Measurements from ENCODE around the gene SPATA46. TPM values are rescaled to one million over a fixed set of nuclear protein-coding genes. Genes with fewer than 3 reads are reported as not detected.
A peak's percentile ranks its signal among the peaks of the same experiment; 100 is the strongest.

Gene SPATA46
- total RNA-seq, 2 donors from 2014 or later: not detected

GRCh38 chr1:162366671-162367070 is 10.0 kb downstream of the SPATA46 start:
- no peaks in the 10 kb centered on the region for H3K9me3 ChIP-seq (ENCODE audit: control insufficient read depth, low read length, poor library complexity, severe bottlenecking)
- Mint-ChIP-seq H3K36me3 (ENCODE audit: low read depth) (no peaks in the 10 kb centered on the region), H3K4me1 (peaks cover 2% of the 10 kb centered on the region), H3K27me3 (peaks cover 48% of the 10 kb centered on the region), H3K4me3 (peak overlapping the region; percentile 59), H3K27ac (no peak overlapping the region)
- ATAC-seq (no peak), DNase-seq (no peak)

DNA sequence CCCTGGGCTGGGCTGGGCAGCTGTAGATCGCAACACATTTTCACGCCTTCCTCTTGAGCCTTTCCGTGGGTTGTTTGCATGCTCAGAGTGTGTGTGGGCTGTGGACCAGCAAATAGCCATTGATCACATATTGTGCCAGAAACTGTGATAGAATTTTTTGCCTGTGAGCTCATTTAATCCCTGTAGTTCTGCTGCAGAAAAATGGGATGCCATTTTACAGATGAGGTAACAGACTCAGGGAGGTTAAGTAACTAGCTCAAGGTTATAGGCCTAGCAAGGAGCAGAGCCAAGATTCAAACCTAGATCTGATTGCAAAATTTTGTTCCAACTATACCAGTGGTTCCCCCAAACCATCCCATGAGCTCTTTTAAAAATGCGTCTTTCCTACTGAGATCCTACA is 10.5 kb downstream of the SPATA46 start:
- DNase-seq: no peak
- Mint-ChIP-seq H3K4me3 (no peak overlapping the region), H3K4me1 (peaks cover 2% of the 10 kb centered on the region), H3K36me3 (ENCODE audit: low read depth) (no peaks in the 10 kb centered on the region), H3K27me3 (peaks cover 48% of the 10 kb centered on the region), H3K27ac (no peak overlapping the region)
- no peaks in the 10 kb centered on the region for H3K9me3 ChIP-seq (ENCODE audit: control insufficient read depth, low read length, poor library complexity, severe bottlenecking)
- ATAC-seq: no peak

- H3K27ac Mint-ChIP-seq: no peak overlapping the region
- DNase-seq (no peak), ATAC-seq (no peak)
Measured at GRCh38 chr1:162365284-162366020, 11.2 kb downstream of the SPATA46 start.

GRCh38 chr1:162364498-162364897 is 12.2 kb downstream of the SPATA46 start:
- Mint-ChIP-seq H3K36me3 (ENCODE audit: low read depth) (no peaks in the 10 kb centered on the region), H3K27me3 (peaks cover 53% of the 10 kb centered on the region), H3K27ac (no peak overlapping the region), H3K4me1 (peaks cover 2% of the 10 kb centered on the region), H3K4me3 (no peak overlapping the region)
- ATAC-seq (no peak), DNase-seq (no peak)
- no peaks in the 10 kb centered on the region for H3K9me3 ChIP-seq (ENCODE audit: control insufficient read depth, low read length, poor library complexity, severe bottlenecking)

More at GRCh38 chr1:162365284-162366020, 11.2 kb downstream of the SPATA46 start:
- Mint-ChIP-seq H3K4me1 (peaks cover 2% of the 10 kb centered on the region), H3K27me3 (peaks cover 48% of the 10 kb centered on the region), H3K4me3 (no peak overlapping the region), H3K36me3 (ENCODE audit: low read depth) (no peaks in the 10 kb centered on the region)
- H3K9me3 ChIP-seq (ENCODE audit: control insufficient read depth, low read length, poor library complexity, severe bottlenecking): no peaks in the 10 kb centered on the region

GRCh38 chr1:162363823-162364222 is 12.8 kb downstream of the SPATA46 start:
- no peaks in the 10 kb centered on the region for H3K9me3 ChIP-seq (ENCODE audit: control insufficient read depth, low read length, poor library complexity, severe bottlenecking)
- no peak overlapping the region for H3K4me3 Mint-ChIP-seq
- DNase-seq (no peak), ATAC-seq (no peak)
- peaks cover 56% of the 10 kb centered on the region for H3K27me3 Mint-ChIP-seq
- H3K4me1 Mint-ChIP-seq: peaks cover 2% of the 10 kb centered on the region
- H3K27ac Mint-ChIP-seq: no peak overlapping the region
- no peaks in the 10 kb centered on the region for H3K36me3 Mint-ChIP-seq (ENCODE audit: low read depth)

- Mint-ChIP-seq H3K27me3 (peaks cover 56% of the 10 kb centered on the region), H3K4me1 (peaks cover 2% of the 10 kb centered on the region)
Measured at GRCh38 chr1:162361349-162361748, 15.3 kb downstream of the SPATA46 start.

GRCh38 chr1:162360874-162361260 is 15.8 kb downstream of the SPATA46 start:
- Mint-ChIP-seq H3K4me3 (no peak overlapping the region), H3K27ac (no peak overlapping the region), H3K27me3 (peaks cover 56% of the 10 kb centered on the region), H3K36me3 (ENCODE audit: low read depth) (peaks cover 2% of the 10 kb centered on the region), H3K4me1 (peaks cover 2% of the 10 kb centered on the region)
- H3K9me3 ChIP-seq (ENCODE audit: control insufficient read depth, low read length, poor library complexity, severe bottlenecking): no peaks in the 10 kb centered on the region
- DNase-seq (no peak), ATAC-seq (no peak)

More at GRCh38 chr1:162361349-162361748, 15.3 kb downstream of the SPATA46 start:
- peaks cover 2% of the 10 kb centered on the region for H3K36me3 Mint-ChIP-seq (ENCODE audit: low read depth)
- H3K27ac Mint-ChIP-seq: no peak overlapping the region
- H3K9me3 ChIP-seq (ENCODE audit: control insufficient read depth, low read length, poor library complexity, severe bottlenecking): no peaks in the 10 kb centered on the region
- DNase-seq (no peak), ATAC-seq (no peak)
- no peak overlapping the region for H3K4me3 Mint-ChIP-seq

- no peak for DNase-seq
- ATAC-seq: no peak
- H3K36me3 Mint-ChIP-seq (ENCODE audit: low read depth): peaks cover 2% of the 10 kb centered on the region
- no peak overlapping the region for H3K4me3 Mint-ChIP-seq
- H3K27ac Mint-ChIP-seq: no peak overlapping the region
- no peaks in the 10 kb centered on the region for H3K9me3 ChIP-seq (ENCODE audit: control insufficient read depth, low read length, poor library complexity, severe bottlenecking)
- peaks cover 2% of the 10 kb centered on the region for H3K4me1 Mint-ChIP-seq
- peaks cover 55% of the 10 kb centered on the region for H3K27me3 Mint-ChIP-seq
Measured at GRCh38 chr1:162360237-162360873, 16.3 kb downstream of the SPATA46 start.

- no peak for ATAC-seq
- DNase-seq: no peak
Measured at GRCh38 chr1:162359523-162360236, 17.0 kb downstream of the SPATA46 start.

GRCh38 chr1:162358928-162359327 is 17.7 kb downstream of the SPATA46 start:
- no peak for ATAC-seq
- Mint-ChIP-seq H3K4me3 (no peak overlapping the region), H3K4me1 (no peaks in the 10 kb centered on the region), H3K27me3 (peaks cover 54% of the 10 kb centered on the region), H3K36me3 (ENCODE audit: low read depth) (peaks cover 2% of the 10 kb centered on the region), H3K27ac (no peak overlapping the region)
- no peaks in the 10 kb centered on the region for H3K9me3 ChIP-seq (ENCODE audit: control insufficient read depth, low read length, poor library complexity, severe bottlenecking)
- no peak for DNase-seq

More at GRCh38 chr1:162359523-162360236, 17.0 kb downstream of the SPATA46 start:
- Mint-ChIP-seq H3K36me3 (ENCODE audit: low read depth) (peaks cover 2% of the 10 kb centered on the region), H3K4me3 (no peak overlapping the region), H3K27me3 (peaks cover 54% of the 10 kb centered on the region), H3K27ac (no peak overlapping the region), H3K4me1 (peaks cover under 1% of the 10 kb centered on the region)
- no peaks in the 10 kb centered on the region for H3K9me3 ChIP-seq (ENCODE audit: control insufficient read depth, low read length, poor library complexity, severe bottlenecking)

DNA sequence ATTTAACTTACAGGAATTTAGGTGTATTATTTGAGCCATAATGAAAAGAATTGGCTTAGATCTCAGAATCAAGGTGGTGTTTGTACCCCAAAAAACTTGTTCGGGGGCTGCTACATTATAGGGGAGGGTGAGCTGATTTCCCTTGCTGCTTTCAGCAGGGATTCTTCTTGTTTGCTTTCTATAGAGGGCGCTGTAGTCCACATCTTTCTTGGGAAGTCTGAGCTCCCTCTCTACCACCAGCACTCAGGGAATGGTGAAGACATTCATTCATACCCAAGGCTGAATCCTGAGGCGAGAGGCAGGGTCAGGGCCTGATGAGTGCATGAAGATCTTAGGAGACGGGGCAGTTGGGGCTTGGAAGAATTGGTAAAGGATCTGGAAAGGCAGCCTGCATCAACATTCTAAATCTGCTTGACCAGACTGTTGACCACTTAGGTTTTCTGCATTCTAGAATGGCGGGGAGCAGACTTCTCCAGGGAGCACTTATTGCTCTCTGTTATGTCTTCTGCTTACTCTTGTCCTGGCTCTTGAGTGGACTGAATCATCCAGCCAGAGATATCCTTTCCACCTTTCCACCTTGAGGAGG is 18.9 kb downstream of the SPATA46 start:
- no peaks in the 10 kb centered on the region for H3K9me3 ChIP-seq (ENCODE audit: control insufficient read depth, low read length, poor library complexity, severe bottlenecking)
- no peak for DNase-seq

DNA sequence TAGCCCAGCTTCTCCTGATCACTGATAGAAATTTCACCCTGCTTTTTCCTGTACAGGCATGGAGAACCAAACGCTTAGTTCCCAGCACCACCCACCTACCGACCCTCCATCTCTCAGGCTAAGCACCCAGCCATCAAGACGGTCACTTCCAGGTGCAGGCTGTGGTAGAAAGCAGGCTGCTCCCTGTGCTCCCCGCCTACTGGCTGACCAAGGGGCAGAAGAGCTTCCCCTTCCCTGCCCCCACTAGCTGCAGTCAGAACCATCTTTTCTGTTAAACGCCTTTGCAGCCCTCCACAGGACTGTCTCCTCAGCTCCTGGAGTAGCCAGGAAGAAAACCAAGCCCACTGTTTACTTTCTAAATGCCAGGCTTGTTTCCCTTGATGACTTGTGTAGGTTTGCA is 23.0 kb downstream of the SPATA46 start:
- ATAC-seq (no peak), DNase-seq (no peak)
- Mint-ChIP-seq H3K27me3 (peaks cover 77% of the 10 kb centered on the region), H3K4me3 (no peak overlapping the region), H3K27ac (no peak overlapping the region), H3K4me1 (peaks cover 5% of the 10 kb centered on the region), H3K36me3 (ENCODE audit: low read depth) (peaks cover 7% of the 10 kb centered on the region)
- no peaks in the 10 kb centered on the region for H3K9me3 ChIP-seq (ENCODE audit: control insufficient read depth, low read length, poor library complexity, severe bottlenecking)

More for the DNA sequence above, 18.9 kb downstream of the SPATA46 start:
- peaks cover 5% of the 10 kb centered on the region for H3K36me3 Mint-ChIP-seq (ENCODE audit: low read depth)
- H3K4me1 Mint-ChIP-seq: no peaks in the 10 kb centered on the region
- no peak overlapping the region for H3K4me3 Mint-ChIP-seq
- no peak overlapping the region for H3K27ac Mint-ChIP-seq
- no peak for ATAC-seq
- peaks cover 60% of the 10 kb centered on the region for H3K27me3 Mint-ChIP-seq

GRCh38 chr1:162353078-162353477 is 23.6 kb downstream of the SPATA46 start:
- peaks cover 7% of the 10 kb centered on the region for H3K36me3 Mint-ChIP-seq (ENCODE audit: low read depth)
- no peak overlapping the region for H3K4me3 Mint-ChIP-seq
- DNase-seq: no peak
- peaks cover 76% of the 10 kb centered on the region for H3K27me3 Mint-ChIP-seq
- no peaks in the 10 kb centered on the region for H3K9me3 ChIP-seq (ENCODE audit: control insufficient read depth, low read length, poor library complexity, severe bottlenecking)
- peaks cover 5% of the 10 kb centered on the region for H3K4me1 Mint-ChIP-seq
- no peak overlapping the region for H3K27ac Mint-ChIP-seq
- no peak for ATAC-seq
